GM23338 (cell line): ENCODE results near the gene CLASRP.

Source experiments
- CREB1 ChIP-seq: fragments of 250-450 bp; sonication (Bioruptor Pico); IDR thresholded peaks from 2 replicates; pipeline ENCODE4 v1.5.0; 2020; ENCODE audit warnings: low read depth, mild to moderate bottlenecking, moderate library complexity
- CTCF ChIP-seq, 2 experiments: fragments of 200-600 bp in 1 of 2; sonication (generic) in 1 of 2; conservative IDR thresholded peaks; 2 replicates each; pipeline versions ENCODE4 v1.5.1 to v1.6.1; 2016 to 2017; ENCODE audit warnings: antibody characterized with exemption in 2 of 2, low read depth in 2 of 2, mild to moderate bottlenecking in 2 of 2, moderate library complexity in 1 of 2
- EZH2 ChIP-seq: fragments of 200-600 bp; sonication (generic); IDR thresholded peaks from one replicate; pipeline ENCODE4 v1.8.0; 2017; ENCODE audit warnings: antibody characterized with exemption, mild to moderate bottlenecking, low read depth; ENCODE audit not compliant: unreplicated experiment
- EZH2phosphoT487 ChIP-seq: fragments of 200-600 bp; sonication (generic); IDR thresholded peaks from one replicate; pipeline ENCODE4 v1.8.1; 2018; ENCODE audit warnings: antibody characterized with exemption; ENCODE audit not compliant: unreplicated experiment
- JUNB ChIP-seq: IDR thresholded peaks from one replicate; pipeline ENCODE4 v1.6.1; 2016; ENCODE audit warnings: antibody characterized with exemption; ENCODE audit not compliant: unreplicated experiment
- POLR2AphosphoS5 ChIP-seq: IDR thresholded peaks from 2 replicates; pipeline ENCODE4 v1.6.1; 2016; ENCODE audit warnings: antibody characterized with exemption, low read depth
- REST ChIP-seq: IDR thresholded peaks from one replicate; pipeline ENCODE4 v1.6.1; 2018; ENCODE audit warnings: antibody characterized with exemption; ENCODE audit not compliant: unreplicated experiment
- STAT1 ChIP-seq: IDR thresholded peaks from one replicate; pipeline ENCODE4 v1.6.1; 2016; ENCODE audit warnings: antibody characterized with exemption; ENCODE audit not compliant: unreplicated experiment
- TF ChIP-seq, protein P1 (sequence below): IDR thresholded peaks from 2 replicates; pipeline ENCODE4 v1.6.1; 2016; ENCODE audit warnings: antibody characterized with exemption

- TF ChIP-seq POLR2AphosphoS5 (no peak), CREB1 (CRISPR knock-in tag) (no peak), CTCF (conservative IDR thresholded peaks at IDR 0.05; ENCODE audit: low read depth in 2 of 2) (no peak), STAT1 (no peak), REST (no peak), EZH2 (no peak), EZH2phosphoT487 (no peak), JUNB (no peak)
- TF ChIP-seq, protein P1, sequence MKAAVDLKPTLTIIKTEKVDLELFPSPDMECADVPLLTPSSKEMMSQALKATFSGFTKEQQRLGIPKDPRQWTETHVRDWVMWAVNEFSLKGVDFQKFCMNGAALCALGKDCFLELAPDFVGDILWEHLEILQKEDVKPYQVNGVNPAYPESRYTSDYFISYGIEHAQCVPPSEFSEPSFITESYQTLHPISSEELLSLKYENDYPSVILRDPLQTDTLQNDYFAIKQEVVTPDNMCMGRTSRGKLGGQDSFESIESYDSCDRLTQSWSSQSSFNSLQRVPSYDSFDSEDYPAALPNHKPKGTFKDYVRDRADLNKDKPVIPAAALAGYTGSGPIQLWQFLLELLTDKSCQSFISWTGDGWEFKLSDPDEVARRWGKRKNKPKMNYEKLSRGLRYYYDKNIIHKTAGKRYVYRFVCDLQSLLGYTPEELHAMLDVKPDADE = no peak
Observed at GRCh38 chr19:45095496-45096413, 56.9 kb downstream of the CLASRP start.
